ENCODE data around the gene NKTR.

DNA sequence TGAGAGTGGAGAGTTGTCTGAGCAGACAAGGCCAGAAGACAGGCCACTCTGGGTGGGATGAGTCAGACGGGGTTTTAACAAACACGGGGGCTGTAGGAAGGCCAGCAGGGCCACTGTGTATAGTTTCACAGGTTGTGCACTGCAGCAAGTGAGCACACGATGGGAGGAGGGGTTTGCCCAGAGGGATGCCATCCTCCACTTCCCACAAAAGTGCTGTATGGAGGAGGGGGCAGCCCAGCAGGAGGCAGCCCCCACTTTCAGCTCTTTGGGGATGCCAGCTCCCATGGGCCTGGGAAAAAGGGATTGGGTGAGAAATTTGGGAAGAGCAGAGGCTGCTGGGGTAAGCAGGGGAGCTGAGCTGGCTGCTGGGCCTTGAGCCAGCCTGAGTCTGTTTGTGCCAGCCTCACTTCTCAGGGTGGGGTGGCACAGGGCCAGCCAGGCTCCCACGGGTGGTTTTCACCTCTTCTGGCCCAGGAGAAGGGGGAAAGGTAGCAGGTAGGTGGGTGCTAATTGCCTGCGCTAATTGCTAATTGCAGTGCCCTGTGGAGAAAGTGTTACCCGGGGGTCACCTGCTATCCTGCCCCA is 59.7 kb downstream of the NKTR start:
- TF ChIP-seq POLR2AphosphoS5 (IDR thresholded peaks at IDR 0.05) = no peak
- TF ChIP-seq, protein P1, sequence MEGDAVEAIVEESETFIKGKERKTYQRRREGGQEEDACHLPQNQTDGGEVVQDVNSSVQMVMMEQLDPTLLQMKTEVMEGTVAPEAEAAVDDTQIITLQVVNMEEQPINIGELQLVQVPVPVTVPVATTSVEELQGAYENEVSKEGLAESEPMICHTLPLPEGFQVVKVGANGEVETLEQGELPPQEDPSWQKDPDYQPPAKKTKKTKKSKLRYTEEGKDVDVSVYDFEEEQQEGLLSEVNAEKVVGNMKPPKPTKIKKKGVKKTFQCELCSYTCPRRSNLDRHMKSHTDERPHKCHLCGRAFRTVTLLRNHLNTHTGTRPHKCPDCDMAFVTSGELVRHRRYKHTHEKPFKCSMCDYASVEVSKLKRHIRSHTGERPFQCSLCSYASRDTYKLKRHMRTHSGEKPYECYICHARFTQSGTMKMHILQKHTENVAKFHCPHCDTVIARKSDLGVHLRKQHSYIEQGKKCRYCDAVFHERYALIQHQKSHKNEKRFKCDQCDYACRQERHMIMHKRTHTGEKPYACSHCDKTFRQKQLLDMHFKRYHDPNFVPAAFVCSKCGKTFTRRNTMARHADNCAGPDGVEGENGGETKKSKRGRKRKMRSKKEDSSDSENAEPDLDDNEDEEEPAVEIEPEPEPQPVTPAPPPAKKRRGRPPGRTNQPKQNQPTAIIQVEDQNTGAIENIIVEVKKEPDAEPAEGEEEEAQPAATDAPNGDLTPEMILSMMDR (IDR thresholded peaks at IDR 0.05) = no peak

Measured in upper lobe of left lung (tissue), 4 donors.